RCC 7860 (cell line): Measurements from ENCODE around the gene MYH6.
"Not testable (repeated sequence)": the region's sequence is repeated elsewhere in the genome, so short reads cannot be mapped to it uniquely, and the experiment has no call there.

Experiments used
- DNase-seq: peaks from one replicate; pipeline ENCODE4 v3.0.0-alpha.2; 2015; ENCODE audit warnings: low spot score
- FAIRE-seq: peaks from 2 replicates; lab custom pipeline; 2012; peaks lifted over from hg19 to GRCh38; lab: Jason Lieb, UNC

Gene MYH6

DNA sequence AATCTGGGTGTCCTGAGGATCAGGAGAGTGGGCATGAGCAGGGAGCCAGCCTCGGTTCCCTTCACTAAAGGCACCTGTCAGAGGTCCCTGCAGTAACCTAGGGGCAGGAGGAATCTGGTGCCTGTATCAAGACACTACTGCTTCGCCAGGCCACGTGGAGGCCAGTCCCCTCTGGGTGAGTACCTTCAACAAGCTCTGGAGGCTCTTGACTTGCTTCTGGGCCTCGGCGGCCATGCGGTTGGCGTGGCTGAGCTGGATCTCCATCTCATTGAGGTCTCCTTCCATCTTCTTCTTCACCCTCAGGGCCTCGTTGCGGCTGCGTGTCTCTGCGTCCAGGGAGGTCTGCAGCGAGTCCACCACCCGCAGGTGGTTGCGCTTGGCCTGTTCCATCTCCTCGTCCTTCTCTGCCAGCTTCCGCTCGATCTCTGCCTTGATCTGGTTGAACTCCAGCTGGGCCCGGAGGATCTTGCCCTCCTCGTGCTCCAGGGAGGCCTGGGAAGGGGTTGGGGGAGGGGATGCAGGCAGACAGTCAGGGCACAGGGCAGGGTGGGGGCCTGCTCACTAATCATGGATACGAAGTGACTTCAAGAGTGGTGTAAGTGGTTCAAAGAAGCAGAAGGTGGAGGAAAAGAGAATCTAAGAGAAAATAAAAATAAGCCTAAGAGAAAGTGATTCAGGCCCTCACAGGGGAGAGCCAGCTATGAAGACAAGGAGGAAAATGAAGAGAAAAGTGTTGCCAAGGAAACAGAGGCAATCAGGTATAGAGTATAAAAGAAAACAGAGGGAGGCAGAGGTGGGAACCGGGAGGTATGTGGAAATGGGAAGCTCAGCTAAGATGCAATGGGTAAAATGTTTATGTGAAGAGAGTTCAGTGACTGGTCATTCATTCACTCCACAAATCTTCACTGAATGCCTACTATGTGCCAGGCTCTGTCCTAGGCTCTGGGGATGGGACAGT lies 8.0 kb upstream of the MYH6 start:
- DNase-seq (no peak), FAIRE-seq (no peak)

DNA sequence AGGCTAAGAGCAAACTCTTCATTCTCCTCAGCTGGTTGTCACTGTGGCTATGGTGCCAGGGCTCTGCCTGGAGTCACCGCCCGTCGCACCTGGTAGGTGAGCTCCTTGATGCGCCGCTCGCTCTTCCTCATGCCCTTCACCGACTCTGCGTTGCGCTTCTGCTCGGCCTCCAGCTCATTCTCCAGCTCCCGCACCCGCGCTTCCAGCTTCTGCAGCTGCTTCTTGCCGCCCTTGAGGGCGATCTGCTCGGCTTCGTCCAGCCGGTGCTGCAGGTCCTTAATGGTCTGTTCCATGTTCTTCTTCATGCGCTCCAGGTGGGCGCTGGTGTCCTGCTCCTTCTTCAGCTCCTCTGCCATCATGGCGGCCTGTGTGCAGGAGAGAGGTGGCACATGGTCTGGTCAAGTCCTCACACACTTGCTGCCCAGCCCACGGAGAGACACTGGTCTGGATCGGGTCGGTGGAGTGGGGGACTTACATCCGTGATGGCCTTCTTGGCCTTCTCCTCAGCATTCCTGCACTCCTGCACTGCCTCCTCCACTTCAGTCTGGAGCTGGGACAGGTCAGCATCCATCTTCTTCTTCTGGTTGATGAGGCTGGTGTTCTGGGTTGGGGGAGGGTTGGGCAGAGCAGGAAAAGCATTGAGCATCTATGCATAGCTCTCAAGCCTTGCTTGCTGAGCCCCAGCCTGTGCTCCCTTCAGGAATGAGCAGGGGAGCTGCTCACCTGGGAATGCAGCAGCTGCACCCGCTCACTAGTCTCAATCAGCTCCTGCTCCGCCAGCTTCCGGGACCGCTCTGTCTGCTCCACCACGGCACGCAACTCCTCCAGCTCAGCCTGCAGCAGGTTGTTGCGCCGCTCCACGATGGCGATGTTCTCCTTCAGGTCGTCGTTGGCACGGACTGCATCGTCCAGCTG lies 7.1 kb upstream of the MYH6 start:
- DNase-seq (no peak), FAIRE-seq (no peak)

DNA sequence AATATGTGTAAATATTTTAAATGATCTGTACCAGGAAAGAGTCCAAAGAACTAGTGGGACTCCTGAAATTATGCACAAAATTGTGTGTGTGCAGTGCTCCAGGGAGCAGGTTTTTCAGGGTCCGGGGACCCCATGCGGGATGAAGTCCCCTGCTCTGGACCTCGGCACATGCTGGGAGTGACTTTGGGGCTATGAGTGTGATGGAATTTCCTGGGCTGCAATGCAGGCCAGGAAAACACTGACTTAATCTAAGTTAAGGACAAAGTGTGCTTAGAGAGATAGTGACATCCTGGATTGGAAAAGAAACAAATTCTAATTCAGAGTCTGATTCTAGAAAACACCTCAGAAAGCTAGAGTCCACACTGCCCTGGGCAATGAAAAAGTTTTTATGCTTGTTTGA lies 6.2 kb upstream of the MYH6 start:
- DNase-seq (no peak), FAIRE-seq (no peak)

DNA sequence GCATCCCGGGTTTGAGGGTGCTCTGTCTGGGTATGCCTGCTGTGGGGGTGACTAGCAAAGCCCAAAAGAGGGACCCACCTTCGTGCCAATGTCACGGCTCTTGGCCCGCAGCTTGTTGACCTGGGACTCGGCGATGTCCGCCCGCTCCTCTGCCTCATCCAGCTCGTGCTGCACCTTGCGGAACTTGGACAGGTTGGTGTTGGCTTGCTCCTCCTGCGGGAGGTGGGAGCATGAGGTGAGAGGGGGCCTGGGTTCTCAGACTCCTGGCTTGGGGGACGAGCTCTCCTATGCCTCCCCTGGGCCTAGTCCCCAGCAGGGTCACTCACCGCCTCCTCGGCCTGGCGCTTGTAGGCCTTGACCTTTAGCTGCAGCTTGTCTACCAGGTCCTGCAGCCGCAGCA lies 5.6 kb upstream of the MYH6 start:
- no peak for FAIRE-seq
- no peak for DNase-seq

DNA sequence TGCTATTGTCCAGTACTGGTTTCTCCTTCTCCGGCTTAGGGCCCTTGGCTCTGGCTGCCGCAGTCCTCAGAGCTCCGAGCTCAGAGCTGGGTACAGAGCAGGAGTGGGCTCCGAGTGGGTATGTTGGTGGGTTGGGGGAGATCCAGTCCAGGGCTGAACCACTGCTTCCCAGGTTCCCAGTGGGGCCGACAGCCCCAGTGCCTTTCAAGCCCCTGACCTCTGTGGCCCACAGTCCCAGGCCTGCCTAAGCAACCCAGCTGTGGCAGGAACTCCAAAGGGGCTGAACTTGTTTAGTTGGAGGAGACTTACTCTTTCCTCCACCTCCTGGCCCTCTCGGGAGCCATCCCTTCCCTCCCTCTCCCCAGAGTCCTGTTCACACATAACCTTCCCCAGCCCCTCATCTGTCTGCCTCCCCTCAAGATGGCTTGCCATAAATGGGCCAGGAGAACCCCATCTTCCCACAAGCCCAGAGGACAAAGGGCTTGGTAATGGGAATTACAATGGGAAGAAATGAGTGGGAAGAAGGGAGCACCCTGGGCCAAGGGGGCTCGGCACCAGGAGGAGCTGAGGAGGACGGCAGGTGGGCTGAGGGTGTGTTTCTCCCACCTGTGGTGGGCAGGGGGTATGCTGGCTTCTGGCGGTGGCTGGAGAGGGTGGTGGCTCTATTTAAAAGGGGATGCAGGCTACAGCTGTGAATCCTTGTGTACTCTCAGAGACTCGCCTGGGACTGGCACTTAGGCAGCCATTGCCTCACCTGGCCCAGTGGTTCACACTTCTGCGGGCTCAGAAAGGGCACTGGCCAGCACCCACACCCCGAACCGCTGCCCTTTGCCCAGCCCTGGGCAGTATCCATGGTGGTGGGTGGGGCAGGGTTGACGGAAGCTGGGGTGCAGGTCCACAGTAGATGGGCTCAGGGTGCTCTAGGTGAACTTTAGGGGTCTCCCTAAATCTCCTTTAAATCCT lies 3.8 kb upstream of the MYH6 start:
- FAIRE-seq: no peak
- no peak for DNase-seq

DNA sequence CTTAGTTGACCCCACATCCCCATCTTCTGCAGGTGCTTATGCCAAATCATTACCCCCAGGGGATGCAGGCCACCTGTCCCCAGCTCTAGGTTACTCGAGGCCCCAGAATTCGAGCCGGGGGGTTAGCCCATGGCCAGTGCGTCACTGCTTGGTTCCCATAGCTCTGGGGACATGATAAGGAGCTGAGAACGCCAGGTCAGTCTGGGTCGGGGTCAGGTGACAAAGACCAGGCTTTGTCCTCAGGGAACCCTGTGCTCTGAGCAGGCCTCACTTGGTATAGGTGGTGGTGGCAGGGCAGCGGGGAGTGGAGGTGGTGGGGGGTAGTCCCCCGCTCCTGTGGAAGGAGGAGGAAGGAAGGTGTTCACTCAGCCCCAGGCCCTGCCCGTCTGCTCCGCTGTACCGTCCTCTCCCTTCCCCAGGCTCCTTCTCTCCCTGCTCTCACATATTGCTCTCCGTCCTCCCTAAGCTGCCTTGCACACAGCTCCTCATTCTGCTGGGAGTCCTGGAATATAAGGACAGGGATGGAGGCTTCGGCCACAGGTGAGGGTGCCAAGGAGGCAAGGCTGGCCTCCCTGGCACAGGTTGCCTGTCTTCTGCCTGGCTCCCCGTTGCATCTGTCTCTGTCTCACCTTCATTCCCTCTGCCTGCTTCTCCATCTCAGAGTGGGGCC lies 2.0 kb upstream of the MYH6 start:
- no peak for DNase-seq
- FAIRE-seq: no peak

DNA sequence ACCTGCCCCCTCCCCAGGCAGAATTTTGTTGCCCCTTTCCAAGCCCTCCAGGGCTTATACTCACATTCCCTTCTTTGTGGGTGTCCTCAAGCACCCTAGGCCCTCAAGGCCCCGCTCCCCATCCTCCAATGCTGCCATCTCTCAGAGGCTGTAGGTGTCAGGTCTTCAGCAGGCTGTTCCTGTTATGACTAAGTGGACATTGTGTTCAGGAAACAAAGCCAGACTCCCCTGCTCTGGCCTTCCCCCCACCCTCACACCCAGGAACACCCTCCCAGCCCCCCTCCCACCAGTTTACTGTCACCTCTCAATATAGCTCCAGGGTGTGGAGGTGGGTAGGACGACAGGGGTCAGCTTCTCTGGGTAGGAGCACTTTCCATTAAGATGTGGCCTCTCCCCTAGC lies 1.4 kb upstream of the MYH6 start:
- FAIRE-seq: no peak
- DNase-seq: no peak

DNA sequence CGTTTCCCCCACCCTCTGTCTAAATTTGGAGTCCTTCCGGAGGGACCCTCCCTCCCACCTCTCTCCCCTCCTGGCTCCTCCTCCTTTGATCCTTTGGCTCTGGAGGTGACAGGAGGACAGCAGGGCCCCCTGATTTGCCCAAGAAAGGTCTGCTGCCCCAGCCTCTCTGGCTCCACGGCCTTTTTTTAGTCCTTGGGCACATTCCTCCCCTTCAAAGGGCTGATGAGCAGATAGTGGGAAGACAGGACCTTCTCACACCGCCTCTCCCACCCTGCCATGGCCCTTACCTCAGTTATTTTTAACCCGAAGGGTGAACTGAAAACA lies 196 bp upstream of the MYH6 start:
- FAIRE-seq: no peak
- no peak for DNase-seq

DNA sequence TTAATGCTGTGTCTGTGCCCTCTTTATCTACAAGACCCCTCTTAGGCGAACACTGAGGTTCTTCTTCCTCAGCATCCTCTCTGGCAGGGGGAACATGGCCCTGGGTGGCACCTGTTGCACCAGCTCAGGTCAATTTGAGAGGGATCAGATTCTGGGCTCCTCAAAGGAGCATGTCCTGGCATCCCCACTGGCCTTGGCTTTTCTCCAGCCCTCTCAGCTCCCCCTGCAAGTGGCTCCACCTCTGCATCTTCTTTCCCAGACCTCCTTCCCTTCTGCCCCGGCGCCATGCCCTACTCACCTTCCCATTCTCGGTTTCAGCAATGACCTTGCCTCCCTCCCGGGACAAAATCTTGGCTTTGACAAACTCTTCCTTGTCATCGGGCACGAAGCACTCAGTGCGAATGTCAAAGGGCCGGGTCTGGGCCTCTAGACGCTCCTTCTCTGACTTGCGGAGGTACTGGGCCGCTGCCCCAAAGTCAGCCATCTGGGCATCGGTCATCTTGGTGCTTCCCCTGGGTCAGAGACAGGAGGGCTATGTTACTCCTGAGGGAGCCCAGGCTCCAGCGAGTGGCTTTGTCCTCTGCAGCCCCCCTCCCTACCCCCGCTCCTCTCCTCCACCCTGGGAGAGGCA lies 1.2 kb downstream of the MYH6 start:
- FAIRE-seq (no peak), DNase-seq (no peak)

DNA sequence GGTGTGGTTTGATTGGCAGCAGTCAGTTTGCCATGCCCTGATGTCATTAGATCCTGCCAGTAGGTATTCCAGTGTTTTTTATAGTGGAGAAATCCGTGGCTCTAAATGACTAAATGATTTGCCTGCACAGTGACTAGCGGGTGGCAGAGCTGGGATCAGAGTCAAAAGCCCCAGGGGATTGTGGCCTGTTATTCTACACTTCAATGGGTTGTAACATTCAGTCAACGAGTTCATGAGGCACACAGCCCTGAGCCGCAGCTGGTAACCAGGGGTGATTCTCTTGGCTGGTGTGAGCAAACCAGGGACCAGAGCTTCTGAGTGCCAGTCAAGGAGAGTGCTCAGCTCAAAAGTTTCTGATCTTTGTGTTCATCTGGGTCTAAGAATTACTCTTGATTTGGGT lies 1.8 kb downstream of the MYH6 start:
- no peak for FAIRE-seq
- no peak for DNase-seq

DNA sequence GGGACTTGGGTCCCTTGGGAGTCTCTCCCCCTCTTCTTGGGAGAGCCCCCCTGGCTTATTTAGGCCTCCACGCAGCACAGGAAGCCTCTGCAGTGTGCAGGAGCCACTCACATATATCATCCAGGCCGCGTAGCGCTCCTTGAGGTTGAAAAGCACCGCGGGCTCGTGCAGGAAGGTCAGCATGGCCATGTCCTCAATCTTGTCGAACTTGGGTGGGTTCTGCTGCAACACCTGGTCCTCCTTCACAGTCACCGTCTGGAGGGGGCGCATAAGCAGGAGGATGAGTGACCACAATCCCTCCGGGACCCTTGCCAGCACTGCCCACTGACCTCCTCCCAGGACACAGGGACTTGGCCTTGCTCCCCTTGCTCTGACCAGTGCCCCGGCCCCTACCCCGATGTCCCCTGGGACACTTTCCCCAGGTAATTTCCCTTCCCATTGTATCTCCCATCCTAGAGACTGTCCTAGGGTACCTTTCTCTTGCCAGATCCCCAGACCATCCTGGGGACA lies 2.5 kb downstream of the MYH6 start:
- DNase-seq (no peak), FAIRE-seq (no peak)

DNA sequence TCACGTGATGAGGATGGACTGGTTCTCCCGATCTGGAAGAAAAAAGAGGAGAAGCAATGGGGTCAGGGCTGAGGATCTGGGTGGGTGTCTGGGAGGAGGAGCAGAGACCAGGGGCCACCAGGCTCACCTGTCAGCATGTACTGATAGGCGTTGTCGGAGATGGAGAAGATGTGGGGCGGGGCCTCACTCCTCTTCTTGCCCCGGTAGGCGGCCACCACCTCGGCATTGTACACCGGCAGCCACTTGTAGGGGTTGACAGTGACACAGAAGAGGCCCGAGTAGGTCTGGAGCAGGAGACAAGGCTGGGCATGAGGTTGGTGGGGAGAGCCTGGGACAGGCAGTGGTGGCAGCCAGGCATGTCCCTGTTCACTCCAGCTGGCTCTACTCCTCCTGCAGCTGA lies 3.0 kb downstream of the MYH6 start:
- DNase-seq: no peak
- FAIRE-seq: no peak

DNA sequence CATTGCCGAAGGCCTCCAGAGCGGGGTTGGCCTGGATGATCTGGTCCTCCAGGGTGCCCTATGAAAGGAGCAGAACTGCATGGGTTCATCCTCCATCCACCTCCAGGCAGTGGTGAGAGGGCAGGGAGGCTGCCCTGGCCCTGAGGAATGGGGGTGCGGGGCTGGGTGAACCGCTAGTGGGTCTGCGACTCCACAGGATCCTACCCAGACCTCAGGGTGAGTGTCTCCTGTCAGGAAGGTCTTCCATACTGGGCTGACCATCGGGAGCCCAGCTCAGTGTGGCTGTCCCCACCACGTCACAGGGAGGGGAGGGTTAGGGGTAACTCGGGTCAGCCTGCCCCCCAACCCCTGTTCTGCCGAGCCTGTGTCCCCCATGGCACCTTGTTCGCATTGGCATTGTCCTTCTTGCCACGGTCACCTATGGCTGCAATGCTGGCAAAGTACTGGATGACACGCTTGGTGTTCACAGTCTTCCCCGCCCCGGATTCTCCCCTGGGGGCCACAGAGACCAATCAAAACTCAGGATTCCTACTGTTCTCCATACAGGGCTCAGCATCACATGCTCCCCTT lies 3.7 kb downstream of the MYH6 start:
- DNase-seq (no peak), FAIRE-seq (no peak)

DNA sequence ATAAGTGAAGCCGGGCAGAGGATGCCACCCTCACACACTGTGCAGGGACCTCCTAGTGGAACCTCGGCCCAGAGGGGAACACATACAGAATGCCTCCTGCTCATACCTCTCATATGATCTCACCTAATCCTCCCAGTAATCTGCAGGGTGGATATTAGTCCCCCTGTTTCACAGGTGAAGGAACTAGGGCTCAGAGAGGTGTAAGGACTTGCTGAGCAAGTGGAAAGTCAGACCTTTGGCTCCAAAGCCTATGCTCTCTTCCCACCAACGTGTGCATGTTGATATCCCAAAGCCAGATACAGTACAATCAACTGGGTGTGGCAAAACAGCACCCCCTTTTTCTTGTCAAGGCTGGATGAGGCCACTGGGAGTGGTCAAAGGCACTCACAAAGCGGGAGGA lies 4.2 kb downstream of the MYH6 start:
- DNase-seq (no peak), FAIRE-seq (no peak)

DNA sequence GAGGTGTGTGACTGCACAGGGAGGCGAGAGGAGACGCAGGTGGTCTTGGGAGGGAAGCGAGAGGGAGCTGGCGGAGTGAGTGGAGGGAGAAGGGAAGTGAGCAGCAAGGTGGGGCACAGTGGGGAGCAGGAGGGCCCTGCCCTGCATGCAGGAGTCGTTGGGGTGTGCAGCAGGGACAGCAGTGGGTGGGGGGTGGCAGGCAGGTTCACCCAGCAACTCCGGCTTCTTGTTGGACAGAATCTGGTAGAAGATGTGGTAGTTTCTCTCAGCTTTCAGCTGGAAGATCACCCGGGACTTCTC lies 5.0 kb downstream of the MYH6 start:
- DNase-seq (no peak), FAIRE-seq (no peak)

DNA sequence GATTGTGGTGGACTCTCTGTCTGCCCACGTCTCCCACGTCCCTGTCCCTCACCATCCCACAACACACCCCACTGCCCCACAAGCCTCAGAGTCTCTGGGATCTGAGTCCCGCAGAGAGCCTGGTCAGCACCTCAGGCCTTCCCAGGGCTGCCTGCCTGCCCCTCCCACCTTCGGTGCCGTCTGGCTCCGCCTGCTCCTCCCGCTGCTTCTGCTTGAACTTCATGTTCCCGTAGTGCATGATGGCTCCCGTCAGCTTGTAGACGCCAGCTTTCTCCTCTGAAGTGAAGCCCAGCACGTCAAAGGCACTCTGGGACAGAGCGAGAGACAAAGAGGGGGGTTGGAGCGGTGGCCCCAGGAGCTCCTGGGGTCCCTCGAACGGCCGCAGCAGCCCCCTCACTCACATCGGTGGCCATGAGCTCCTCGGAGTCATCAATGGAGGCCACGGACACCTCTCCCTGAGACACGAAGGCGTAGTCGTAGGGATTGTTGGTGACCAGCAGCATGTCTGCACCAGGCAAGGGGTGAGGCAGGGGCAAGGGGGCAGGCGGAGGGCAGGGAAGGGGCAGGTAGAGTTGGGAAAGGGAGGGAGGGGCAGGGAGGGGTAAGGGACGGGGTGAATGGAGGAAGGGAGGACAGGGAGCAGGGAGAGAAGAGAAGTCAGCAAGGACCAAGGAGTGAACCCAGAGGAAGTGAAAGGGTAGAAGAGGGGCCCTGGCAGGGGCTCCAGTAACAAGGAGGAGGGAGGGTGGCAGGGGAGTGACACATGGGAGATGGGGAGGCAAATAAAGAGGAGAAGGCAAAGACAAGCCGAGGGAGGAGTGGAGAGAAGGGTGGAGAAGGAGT lies 5.6 kb downstream of the MYH6 start:
- no peak for FAIRE-seq
- no peak for DNase-seq

DNA sequence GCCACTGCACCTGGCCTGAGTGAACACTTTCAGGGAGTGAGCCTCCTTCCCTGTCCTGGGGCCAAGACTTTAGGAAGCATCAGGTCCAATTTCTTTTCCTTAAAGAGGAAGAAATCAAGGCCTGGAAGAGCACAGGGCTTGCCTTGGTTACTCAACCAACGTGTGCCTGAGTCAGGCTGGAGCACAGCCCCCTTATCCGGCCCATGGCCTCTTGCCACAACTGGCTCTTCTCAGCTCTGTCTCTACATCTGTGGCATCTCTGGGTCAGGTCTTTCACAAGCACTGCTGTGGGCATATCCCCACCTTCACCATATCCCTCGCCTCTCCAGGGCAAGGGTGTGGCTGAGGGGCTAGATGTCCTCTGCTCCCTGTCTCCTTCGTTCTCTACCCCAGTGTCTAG lies 6.8 kb downstream of the MYH6 start:
- DNase-seq: no peak
- FAIRE-seq: no peak

DNA sequence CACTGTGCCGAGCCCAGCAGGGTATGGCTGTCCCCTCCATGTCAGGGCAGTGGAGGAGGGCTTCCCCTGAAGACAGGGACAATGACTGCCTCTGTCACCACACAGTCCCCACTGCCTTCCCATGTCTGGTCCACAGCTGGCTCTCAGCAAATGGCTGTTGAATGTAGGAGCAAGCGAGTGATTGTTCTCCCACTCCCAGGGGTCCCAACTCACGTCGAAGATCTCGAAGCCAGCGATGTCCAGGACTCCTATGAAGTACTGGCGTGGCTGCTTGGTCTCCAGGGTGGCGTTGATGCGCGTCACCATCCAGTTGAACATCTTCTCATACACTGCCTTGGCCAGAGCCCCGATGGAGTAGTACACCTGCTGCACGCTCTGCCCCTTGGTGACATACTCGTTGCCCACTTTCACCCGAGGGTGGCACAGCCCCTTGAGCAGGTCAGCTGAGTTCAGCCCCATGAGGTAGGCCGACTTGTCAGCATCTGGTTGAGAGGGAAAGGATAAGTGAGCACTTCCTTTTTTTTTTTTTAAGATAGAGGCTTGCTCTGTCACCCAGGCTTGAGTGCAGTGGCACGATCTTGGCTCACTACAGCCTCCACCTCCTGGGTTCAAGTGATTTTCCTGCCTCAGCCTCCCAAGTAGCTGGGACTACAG lies 7.5 kb downstream of the MYH6 start:
- not testable (repeated sequence) for DNase-seq, FAIRE-seq
